ENCODE measurements around the gene MRPL37.

The MRPL37 gene

DNA sequence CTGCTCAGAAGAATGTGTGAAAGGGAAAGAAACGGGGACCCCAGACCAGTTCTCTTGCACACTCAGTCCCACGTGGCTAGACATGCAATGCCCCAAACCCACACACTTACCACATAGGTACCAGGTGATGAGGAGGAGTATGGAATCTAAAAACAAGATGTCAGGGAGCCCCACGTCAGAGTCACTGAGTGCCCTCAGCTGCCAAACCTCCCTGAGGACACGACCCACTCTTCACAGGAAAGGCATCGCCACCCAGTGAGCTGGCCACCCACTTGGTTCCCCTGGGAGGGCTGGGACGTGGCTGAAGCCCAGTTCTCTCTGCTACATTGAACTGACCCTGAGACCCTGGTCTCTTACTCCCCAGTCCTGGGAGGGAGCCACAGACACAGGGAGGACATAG is 41.4 kb downstream of the MRPL37 start:
- no peak for DNase-seq

GRCh38 chr1:54243022-54243421 is 43.1 kb downstream of the MRPL37 start:
- DNase-seq = no peak

DNA sequence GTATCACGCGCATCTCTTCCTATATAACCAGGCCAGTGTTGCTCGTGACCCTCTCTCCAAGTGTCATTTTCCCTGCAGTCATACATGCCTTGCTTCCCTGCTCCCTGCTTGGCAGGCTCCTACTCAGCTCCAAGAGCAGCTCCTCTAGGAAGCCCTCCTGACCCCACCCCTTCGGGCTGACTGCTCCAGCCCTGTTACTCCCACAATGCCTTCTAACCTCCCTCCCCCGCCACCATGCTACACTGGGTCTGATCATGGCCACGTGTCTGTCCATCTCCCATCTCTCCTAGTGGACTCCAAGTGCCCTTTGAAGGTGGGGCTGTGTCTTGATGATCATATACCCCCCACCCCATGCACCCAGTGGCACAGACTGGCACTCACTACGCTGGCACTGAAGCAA is 44.7 kb downstream of the MRPL37 start:
- DNase-seq = no peak

DNA sequence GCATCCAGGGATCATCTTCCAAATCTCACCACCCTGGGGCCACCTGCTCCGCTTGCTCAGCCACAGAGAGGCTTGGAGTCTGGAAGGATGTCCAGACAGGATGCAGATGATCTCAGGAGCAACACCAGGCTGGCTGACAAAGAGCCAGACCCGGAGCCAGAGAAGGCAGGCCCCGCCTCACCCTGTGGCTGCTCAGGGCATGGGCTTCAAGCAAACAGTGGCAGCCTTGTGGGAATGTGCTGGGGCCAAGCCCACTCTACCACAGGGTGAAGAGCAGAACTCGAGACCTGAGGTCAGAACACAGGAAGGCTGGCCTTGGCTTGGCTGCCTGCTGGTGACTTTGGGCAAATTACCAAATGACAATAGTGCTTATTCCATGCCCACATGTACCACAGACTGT is 45.5 kb downstream of the MRPL37 start:
- no peak for DNase-seq

DNA sequence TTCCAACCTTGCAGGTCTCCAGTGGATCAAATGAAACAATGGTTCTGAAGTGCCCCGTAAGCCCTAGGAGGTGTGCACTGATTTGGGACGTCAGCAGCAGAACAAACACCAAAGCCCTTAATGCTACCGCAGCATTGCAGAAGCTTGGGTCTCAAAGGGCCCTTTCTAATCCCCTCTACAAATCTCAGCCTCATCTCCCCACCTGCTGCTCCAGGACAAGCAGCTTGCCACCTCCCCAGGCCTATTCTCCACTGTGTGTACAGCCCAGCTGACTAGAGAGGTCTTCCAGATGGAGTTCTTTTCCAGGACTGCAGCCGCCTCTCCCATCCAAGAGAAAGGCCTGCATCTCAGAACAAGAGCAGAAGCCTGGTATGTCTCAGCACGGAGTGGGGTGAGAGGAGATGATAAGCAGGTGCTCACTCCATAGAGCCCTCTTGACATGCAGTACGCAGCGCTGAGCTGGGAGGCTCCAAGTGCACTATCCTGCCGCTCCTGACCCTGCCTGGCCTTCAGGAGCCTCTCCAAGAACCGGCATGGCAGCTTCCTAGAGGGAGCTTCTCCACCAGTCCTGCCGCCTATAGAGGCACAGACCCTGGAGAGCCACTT is 46.3 kb downstream of the MRPL37 start:
- DNase-seq = peak; percentile 5

DNA sequence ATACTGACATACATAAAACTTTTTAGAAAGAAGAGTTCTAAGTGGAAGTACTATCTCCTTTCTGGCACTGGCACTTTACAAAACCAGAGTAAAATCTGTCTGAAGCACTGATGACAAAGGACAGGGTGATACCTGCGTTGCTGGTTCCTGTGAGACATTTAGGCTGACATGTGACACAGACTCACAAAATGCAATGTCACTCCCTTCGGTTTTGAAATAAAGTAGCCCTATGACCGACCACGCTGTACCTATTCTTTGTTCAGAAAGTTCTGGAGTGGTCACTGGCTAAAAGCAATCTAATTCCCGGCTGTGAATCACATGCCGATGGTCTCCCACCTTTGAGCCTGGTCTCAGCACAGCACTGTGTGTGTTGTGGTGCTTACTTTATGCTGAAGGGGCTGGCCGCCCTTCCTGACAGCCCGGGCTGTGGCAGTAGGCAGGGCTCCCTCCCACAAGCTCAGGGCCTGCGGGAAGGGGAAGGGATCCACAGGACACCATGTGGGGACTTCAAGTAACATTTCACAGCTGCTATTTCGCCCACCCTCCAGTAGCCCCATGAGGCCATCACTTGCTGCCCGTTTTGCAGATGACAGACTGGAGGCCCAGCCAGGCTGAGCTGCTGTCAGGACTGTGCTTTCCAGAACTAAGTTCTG is 48.0 kb downstream of the MRPL37 start:
- DNase-seq = no peak

DNA sequence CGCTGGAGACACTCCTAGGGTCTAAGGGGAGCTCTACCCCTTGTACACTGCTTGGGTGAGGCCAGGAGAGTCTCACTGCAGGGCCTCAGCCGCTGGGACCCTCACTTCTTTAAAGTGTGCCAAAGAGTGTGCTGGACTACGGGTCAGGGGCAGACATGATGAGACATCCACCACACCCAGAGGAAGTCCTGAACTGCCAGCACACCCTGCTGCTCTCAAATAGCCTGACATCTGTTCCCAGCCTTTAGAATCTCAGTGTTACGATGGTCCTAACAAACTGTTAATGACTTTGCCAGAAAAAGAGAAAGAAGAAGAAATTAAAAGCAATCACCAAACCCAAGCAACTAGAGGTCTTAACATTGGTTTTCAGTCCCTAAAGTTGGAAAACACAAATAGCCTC is 49.0 kb downstream of the MRPL37 start:
- DNase-seq = no peak

DNA sequence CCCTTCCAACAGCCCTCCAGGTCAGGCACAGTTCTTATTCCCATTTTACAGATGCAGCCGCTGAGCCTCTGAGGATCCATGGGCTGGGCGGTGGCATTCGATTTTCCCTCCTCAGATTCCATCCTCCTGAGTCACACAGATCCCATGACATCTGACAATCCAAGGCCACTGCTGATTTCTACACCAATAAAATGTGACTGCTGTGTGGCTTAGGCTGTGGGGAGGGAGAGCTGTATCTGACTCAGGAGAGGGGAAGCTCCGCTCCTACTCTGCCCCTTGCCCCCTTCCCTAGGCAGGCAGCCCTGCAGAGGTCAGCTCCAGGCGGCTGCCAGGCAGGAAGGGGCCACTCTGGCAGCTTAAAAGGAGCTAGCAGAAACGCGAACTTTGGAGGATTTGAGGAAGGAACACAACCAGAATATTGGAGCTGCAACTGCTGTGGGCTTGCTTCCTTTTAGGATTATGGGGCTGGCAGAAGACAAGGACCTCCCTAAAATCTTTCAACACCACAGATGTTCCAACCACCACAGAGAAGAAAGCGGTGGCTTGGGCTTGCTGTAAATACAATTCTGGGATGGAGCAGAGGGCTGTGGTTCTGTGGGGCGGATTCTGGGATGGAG is 50.0 kb downstream of the MRPL37 start:
- no peak for DNase-seq

DNA sequence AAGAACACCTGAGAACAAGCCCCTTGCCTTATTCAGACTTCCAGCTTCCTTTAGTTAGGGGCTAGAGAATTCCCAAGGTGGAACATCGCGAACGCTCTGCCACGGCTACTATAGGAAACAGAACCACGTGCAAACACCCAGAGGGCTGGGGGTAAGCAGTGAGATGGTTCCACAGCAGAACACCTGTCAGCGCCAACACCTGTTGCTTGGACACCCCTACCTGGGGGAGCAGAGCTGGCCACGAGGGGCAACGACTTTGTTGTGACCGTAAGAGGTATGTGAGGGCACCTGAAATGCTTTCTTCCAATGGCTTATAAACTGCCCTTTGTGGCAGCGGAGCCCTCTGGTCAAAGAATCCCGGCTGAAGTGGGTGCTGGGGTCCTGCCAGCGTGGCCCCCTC is 50.7 kb downstream of the MRPL37 start:
- no peak for DNase-seq

- DNase-seq = no peak
Observed at GRCh38 chr1:54252371-54252936, 52.5 kb downstream of the MRPL37 start.

DNA sequence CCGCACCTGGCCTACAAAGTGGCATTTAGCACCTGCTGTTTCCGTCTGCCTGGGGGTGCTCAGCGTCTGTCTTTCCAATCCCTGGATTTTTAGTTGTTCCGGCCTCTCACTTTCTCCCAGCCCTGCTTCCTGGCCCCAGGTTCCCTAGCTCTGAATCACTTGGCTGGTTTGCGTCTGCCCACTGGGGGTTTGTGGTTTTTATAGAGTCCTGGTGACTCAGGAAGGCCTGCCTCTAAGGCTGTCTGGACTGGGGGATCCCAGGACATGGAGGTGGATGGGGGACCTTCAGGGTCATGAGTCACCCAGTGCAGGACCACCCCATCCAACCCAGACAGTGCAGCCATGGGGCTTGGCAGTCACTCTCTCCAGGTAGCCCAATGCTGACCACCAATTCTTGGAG is 53.5 kb downstream of the MRPL37 start:
- DNase-seq = no peak

- no peak for DNase-seq
Observed at GRCh38 chr1:54254055-54254454, 54.1 kb downstream of the MRPL37 start.

- DNase-seq = peak; percentile 8
Observed at GRCh38 chr1:54255026-54255702, 55.2 kb downstream of the MRPL37 start.

- DNase-seq = no peak
Observed at GRCh38 chr1:54256522-54257345, 56.8 kb downstream of the MRPL37 start.

DNA sequence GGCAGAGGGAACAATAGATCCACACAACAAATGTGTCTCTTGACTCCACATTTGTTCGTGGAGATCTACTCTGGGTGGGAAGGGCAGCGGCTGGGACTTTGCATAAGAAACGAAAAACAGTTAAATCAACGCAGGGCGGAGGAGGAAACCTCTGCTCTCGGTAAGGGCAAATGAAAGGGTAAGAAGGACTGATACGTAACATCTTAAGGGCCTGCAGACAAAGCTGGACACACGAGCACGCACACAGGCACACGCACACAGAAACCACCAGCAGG is 57.3 kb downstream of the MRPL37 start:
- no peak for DNase-seq

DNA sequence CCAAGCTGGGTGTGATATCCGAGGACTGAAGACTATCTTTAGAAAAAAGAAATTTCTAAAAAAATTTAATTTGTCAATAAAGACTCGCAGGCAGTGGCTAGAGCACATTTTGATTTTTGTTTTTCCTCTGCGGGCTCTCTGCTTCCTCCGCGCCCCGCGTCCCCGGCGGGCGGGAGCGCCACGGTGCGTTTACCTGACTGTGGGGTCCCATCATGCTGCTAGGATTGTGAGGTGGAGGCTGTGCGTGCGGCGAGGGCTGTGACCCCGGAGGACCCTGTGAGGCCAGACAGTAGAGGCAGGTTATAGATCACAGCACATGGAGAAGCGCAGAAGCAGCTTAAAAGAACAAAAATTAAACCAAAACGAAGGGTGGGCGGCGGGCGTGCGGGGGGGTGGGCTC is 57.9 kb downstream of the MRPL37 start:
- no peak for DNase-seq

DNA sequence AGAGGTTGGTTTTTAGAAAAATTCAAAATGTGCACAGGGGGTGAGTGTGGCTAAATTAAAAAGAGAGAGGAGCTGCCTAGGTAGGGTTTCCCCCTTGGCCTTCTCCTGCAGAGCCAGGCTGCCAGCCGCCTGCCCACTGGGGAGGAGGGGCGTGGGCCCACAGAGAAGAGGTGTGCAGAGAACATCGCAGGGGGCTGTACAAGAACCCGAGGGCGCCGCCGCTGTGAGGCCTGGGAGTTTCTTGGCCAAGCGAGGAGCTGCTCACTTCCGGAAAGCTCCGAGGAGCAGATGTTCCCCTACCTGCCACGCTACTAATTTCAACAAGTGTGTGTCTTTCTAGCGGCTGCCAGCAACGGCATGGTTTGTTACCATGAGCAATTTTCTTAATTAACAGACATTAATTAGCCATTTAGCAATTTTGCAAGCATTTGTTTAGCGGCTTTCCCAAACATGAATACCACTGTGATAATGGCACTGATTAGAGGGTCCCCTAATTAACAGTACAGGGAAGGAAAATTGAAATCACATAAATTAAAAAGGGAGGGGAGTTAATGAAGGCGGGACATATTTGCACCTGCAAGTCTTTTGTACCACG is 59.7 kb downstream of the MRPL37 start:
- peak; percentile 31 for DNase-seq

- no peak for DNase-seq
Observed at GRCh38 chr1:54260810-54261209, 60.8 kb downstream of the MRPL37 start.

DNA sequence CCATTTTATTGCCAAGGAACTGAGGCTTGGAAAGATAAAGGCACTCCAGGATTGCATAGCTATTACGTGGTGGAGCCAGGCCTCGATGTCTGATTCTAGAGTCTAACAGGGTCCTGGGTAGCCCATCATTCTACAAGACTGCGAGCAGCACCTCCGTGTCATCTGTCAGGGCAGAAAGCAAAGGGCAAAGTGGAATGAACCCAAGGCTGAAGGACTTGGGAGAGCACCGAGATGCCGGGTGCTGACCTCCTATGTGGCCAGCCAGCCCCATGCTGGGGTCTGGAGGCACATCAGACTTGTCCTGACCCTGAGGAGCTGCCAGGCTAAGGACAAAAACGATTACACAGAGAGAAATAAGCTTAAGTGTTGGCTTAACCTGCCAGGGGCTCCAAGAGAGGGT is 62.3 kb downstream of the MRPL37 start:
- no peak for DNase-seq

- DNase-seq = no peak
Observed at GRCh38 chr1:54263601-54264226, 63.7 kb downstream of the MRPL37 start.

GRCh38 chr1:54265126-54265525 is 65.2 kb downstream of the MRPL37 start:
- DNase-seq = no peak

DNA sequence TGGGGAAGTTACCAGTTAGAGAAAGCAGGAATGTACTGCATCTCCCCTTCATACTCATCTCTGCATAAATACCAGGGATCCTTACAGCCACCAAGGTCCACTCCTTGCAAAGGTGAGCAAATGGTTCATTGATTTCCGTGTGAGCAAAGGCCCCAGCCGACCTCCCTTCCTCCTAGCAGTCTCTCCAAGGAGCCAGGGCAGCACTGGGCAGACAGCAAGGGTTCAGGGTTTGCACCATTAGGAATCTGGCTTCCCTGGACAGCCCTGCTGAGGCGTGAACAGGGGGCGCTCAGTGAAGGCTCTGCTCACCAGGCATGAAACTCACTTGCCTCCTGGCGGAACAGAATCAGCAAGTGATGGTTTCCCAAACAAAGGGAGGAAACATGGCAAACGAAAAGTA is 65.7 kb downstream of the MRPL37 start:
- no peak for DNase-seq

All from DMS79 treated with DMSO at 0.1 percent for 48 hours (cell line).